Lower lobe of right lung (tissue), 2 donors: ENCODE results near the gene MIER1. TPM values are rescaled to one million over a fixed set of nuclear protein-coding genes. Genes with fewer than 3 reads are reported as not detected.
"Not testable (repeated sequence)": the region's sequence is repeated elsewhere in the genome, so short reads cannot be mapped to it uniquely, and the experiment has no call there.

Experiments
- ATAC-seq, 2 donors: fragments of 200-7000 bp; cut with Tn5 transposase; one replicate each; pipeline ENCODE4 v1.9.1; 2020 to 2022; ENCODE audit warnings: mild to moderate bottlenecking in 2 of 2, moderate library complexity in 2 of 2
- DNase-seq: peaks from one replicate; pipeline ENCODE4 v3.0.0-alpha.2; 2020
- H3K27ac ChIP-seq: fragments of 200-600 bp; one replicate; pipeline ENCODE4 v1.8.0; 2022
- H3K27me3 ChIP-seq: fragments of 200-600 bp; one replicate; pipeline ENCODE4 v1.8.0; 2022; ENCODE audit warnings: low read depth
- H3K36me3 ChIP-seq: fragments of 200-600 bp; one replicate; pipeline ENCODE4 v1.8.0; 2022; ENCODE audit warnings: mild to moderate bottlenecking
- H3K4me1 ChIP-seq: fragments of 200-600 bp; one replicate; pipeline ENCODE4 v1.8.0; 2022
- H3K4me3 ChIP-seq: fragments of 200-600 bp; one replicate; pipeline ENCODE4 v1.8.0; 2022; ENCODE audit warnings: mild to moderate bottlenecking
- H3K9me3 ChIP-seq: fragments of 200-600 bp; one replicate; pipeline ENCODE4 v1.8.0; 2022
- CTCF ChIP-seq: fragments of 200-600 bp; IDR thresholded peaks from one replicate; pipeline ENCODE4 v1.8.0; 2022; ENCODE audit warnings: antibody characterized with exemption, mild to moderate bottlenecking
- intact Hi-C: fragments of 100-400 bp; cut with DNase I; formaldehyde crosslinking; loops from one replicate; pipeline ENCODE4 v1.11.0; 2022
- total RNA-seq: library from RNA; stranded (reverse); fragmentation: NEBNext Ultra II Directional; extraction: Animal tissue kit (Norgen Biotek cat#: 25700); gene quantifications from one replicate; pipeline ENCODE4 v1.2.1, GENCODE V29; 2021
- donor health status: DM: no; HTN: yes; CAD: no; lungs with severe emphysema.

MIER1 gene
- total RNA-seq, 1 donor from 2014 or later = 44.0 TPM

- H3K27ac ChIP-seq = no peak overlapping the region
- no peak for ATAC-seq
- DNase-seq = no peak
- H3K27me3 ChIP-seq = no peaks in the 10 kb centered on the region
- H3K36me3 ChIP-seq = peaks cover 81% of the 10 kb centered on the region
- H3K4me3 ChIP-seq = no peak overlapping the region
- peaks cover 22% of the 10 kb centered on the region for H3K4me1 ChIP-seq
- intact Hi-C loops = no loop called here
- no peak for TF ChIP-seq CTCF
- no peaks in the 10 kb centered on the region for H3K9me3 ChIP-seq
Measured at GRCh38 chr1:66978201-66978600, 53.4 kb downstream of the MIER1 start.

GRCh38 chr1:66979621-66980020 is 54.8 kb downstream of the MIER1 start:
- H3K36me3 ChIP-seq = peaks cover 86% of the 10 kb centered on the region
- H3K27ac ChIP-seq, intact Hi-C loops, H3K9me3 ChIP-seq, DNase-seq, ATAC-seq, H3K27me3 ChIP-seq, H3K4me3 ChIP-seq: not testable (repeated sequence)
- H3K4me1 ChIP-seq = peaks cover 22% of the 10 kb centered on the region

GRCh38 chr1:66980745-66981367 is 56.1 kb downstream of the MIER1 start:
- H3K4me3 ChIP-seq = no peak overlapping the region
- intact Hi-C loops = no loop called here

GRCh38 chr1:66981679-66982078 is 56.9 kb downstream of the MIER1 start:
- peaks cover 22% of the 10 kb centered on the region for H3K4me1 ChIP-seq
- no peaks in the 10 kb centered on the region for H3K27me3 ChIP-seq
- peaks cover 86% of the 10 kb centered on the region for H3K36me3 ChIP-seq
- H3K27ac ChIP-seq = peak overlapping the region; percentile 61
- TF ChIP-seq CTCF = no peak
- peak overlapping the region; percentile 34 for H3K4me3 ChIP-seq
- no peak for DNase-seq
- no peaks in the 10 kb centered on the region for H3K9me3 ChIP-seq
- intact Hi-C loops = no loop called here
- ATAC-seq = peak; percentile 69 to 71

More at GRCh38 chr1:66980745-66981367, 56.1 kb downstream of the MIER1 start:
- Histone ChIP-seq H3K27me3 (no peaks in the 10 kb centered on the region), H3K9me3 (no peaks in the 10 kb centered on the region), H3K36me3 (peaks cover 86% of the 10 kb centered on the region), H3K27ac (peak overlapping the region; percentile 61), H3K4me1 (peaks cover 22% of the 10 kb centered on the region)
- TF ChIP-seq CTCF = no peak
- DNase-seq (no peak), ATAC-seq (peak in 1 of 2 donors; percentile 20)

- no peak for TF ChIP-seq CTCF
- Histone ChIP-seq H3K4me1 (peaks cover 22% of the 10 kb centered on the region), H3K9me3 (no peaks in the 10 kb centered on the region), H3K36me3 (peaks cover 86% of the 10 kb centered on the region), H3K27me3 (no peaks in the 10 kb centered on the region), H3K27ac (no peak overlapping the region), H3K4me3 (no peak overlapping the region)
- ATAC-seq (peak; percentile 41 to 76), DNase-seq (no peak)
- intact Hi-C loops = no loop called here
Measured at GRCh38 chr1:66982561-66983260, 57.9 kb downstream of the MIER1 start.

- no peaks in the 10 kb centered on the region for H3K27me3 ChIP-seq
- TF ChIP-seq CTCF = no peak
- intact Hi-C loops = no loop called here
- no peak overlapping the region for H3K4me3 ChIP-seq
- peaks cover 84% of the 10 kb centered on the region for H3K36me3 ChIP-seq
- peaks cover 22% of the 10 kb centered on the region for H3K4me1 ChIP-seq
- no peak for DNase-seq
- no peak for ATAC-seq
- no peak overlapping the region for H3K27ac ChIP-seq
- no peaks in the 10 kb centered on the region for H3K9me3 ChIP-seq
Measured at GRCh38 chr1:66984491-66984890, 59.7 kb downstream of the MIER1 start.
